ENCODE measurements around the gene IL36B.

Gene IL36B

DNA sequence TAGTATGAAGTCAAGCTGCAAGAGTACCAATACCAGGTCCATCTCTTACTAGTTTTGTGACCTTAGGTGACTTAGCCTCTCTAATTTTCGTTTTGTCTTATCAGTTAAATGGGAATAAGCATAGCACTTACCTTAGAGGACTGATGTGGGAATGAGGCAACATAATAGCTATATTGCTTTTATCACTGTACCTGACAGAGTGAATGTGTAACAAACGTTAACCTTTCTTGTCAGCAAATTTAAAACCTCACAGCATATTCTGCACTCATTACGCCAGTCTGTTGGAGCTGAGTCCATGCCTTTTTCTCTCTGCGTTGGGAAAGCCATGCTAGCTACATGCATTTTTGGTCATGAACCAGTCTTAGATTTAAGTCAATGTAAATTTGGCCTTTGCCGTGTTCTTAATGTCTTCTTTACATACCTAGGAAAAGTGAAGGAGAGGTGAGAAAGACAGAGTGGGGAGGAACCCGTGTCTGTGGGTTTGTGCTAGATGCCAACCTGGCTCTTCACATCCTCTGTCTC lies at the start of gene IL36B:
Gene IL36B (minus strand): TSS at position 472 of the 522 bp plus-strand sequence.
- ATAC-seq = no peak
- TF ChIP-seq OSR1 (CRISPR knock-in tag; IDR thresholded peaks at IDR 0.05) = no peak
- no peak for TF ChIP-seq PATZ1 (CRISPR knock-in tag; IDR thresholded peaks at IDR 0.05; ENCODE audit: borderline replicate concordance)
- TF ChIP-seq ESRRG (CRISPR knock-in tag; IDR thresholded peaks at IDR 0.05) = no peak
- TF ChIP-seq ZC3H10 (CRISPR knock-in tag; IDR thresholded peaks at IDR 0.05) = no peak
- TF ChIP-seq, protein P1, sequence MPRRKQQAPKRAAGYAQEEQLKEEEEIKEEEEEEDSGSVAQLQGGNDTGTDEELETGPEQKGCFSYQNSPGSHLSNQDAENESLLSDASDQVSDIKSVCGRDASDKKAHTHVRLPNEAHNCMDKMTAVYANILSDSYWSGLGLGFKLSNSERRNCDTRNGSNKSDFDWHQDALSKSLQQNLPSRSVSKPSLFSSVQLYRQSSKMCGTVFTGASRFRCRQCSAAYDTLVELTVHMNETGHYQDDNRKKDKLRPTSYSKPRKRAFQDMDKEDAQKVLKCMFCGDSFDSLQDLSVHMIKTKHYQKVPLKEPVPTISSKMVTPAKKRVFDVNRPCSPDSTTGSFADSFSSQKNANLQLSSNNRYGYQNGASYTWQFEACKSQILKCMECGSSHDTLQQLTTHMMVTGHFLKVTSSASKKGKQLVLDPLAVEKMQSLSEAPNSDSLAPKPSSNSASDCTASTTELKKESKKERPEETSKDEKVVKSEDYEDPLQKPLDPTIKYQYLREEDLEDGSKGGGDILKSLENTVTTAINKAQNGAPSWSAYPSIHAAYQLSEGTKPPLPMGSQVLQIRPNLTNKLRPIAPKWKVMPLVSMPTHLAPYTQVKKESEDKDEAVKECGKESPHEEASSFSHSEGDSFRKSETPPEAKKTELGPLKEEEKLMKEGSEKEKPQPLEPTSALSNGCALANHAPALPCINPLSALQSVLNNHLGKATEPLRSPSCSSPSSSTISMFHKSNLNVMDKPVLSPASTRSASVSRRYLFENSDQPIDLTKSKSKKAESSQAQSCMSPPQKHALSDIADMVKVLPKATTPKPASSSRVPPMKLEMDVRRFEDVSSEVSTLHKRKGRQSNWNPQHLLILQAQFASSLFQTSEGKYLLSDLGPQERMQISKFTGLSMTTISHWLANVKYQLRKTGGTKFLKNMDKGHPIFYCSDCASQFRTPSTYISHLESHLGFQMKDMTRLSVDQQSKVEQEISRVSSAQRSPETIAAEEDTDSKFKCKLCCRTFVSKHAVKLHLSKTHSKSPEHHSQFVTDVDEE (CRISPR knock-in tag; IDR thresholded peaks at IDR 0.05) = no peak
- no peak for TF ChIP-seq ZFP3 (CRISPR knock-in tag; IDR thresholded peaks at IDR 0.05)
- no peak for TF ChIP-seq CSDC2 (CRISPR knock-in tag; IDR thresholded peaks at IDR 0.05)
- no peak for TF ChIP-seq SNAI2 (CRISPR knock-in tag; IDR thresholded peaks at IDR 0.05)
- no peak for TF ChIP-seq ZNF70 (CRISPR knock-in tag; IDR thresholded peaks at IDR 0.05)
- TF ChIP-seq PPARA (CRISPR knock-in tag; IDR thresholded peaks at IDR 0.05; ENCODE audit: borderline replicate concordance) = no peak
- no peak for TF ChIP-seq TCF4 (CRISPR knock-in tag; IDR thresholded peaks at IDR 0.05; ENCODE audit: borderline replicate concordance)
- TF ChIP-seq ISL1 (CRISPR knock-in tag; IDR thresholded peaks at IDR 0.05) = no peak
- TF ChIP-seq GLIS3 (CRISPR knock-in tag; IDR thresholded peaks at IDR 0.05) = no peak
- TF ChIP-seq ARNTL (CRISPR knock-in tag; IDR thresholded peaks at IDR 0.05; ENCODE audit: borderline replicate concordance, low read depth) = no peak

DNA sequence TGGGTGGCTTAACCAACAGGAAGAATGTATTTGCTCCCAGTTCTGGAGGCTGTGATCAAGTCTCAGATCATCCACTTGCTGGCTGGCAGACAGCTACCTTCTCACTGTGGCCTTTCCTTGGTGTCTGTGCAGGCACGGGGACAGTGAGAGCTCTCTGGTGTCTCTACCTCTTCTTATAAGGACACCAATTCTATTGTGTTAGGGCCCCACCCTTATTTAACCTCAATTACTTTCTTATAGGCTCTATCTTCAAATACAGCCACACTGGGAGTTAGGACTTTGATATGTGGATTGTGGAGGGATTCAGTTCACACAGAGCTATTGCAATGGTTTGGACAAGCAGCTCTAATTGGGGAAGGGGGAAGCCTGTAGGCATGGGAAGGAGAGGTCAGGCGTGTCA lies 49.5 kb upstream of the IL36B start:
- no peak for ATAC-seq
- TF ChIP-seq ISL1 (CRISPR knock-in tag; IDR thresholded peaks at IDR 0.05) = no peak

GRCh38 chr2:113098532-113098931 lies 45.9 kb upstream of the IL36B start:
- TF ChIP-seq GLIS3 (CRISPR knock-in tag; IDR thresholded peaks at IDR 0.05) (no peak), ISL1 (CRISPR knock-in tag; IDR thresholded peaks at IDR 0.05) (no peak), ZNF8 (CRISPR knock-in tag; IDR thresholded peaks at IDR 0.05) (no peak), PPARA (CRISPR knock-in tag; IDR thresholded peaks at IDR 0.05; ENCODE audit: borderline replicate concordance) (no peak), CREB5 (CRISPR knock-in tag; IDR thresholded peaks at IDR 0.05; ENCODE audit: low read depth) (no peak), ZNF70 (CRISPR knock-in tag; IDR thresholded peaks at IDR 0.05) (no peak), SNAI2 (CRISPR knock-in tag; IDR thresholded peaks at IDR 0.05) (no peak), ZFP3 (CRISPR knock-in tag; IDR thresholded peaks at IDR 0.05) (no peak), PATZ1 (CRISPR knock-in tag; IDR thresholded peaks at IDR 0.05; ENCODE audit: borderline replicate concordance) (no peak)
- TF ChIP-seq, protein P1 (CRISPR knock-in tag; IDR thresholded peaks at IDR 0.05) = no peak
- ATAC-seq = no peak

DNA sequence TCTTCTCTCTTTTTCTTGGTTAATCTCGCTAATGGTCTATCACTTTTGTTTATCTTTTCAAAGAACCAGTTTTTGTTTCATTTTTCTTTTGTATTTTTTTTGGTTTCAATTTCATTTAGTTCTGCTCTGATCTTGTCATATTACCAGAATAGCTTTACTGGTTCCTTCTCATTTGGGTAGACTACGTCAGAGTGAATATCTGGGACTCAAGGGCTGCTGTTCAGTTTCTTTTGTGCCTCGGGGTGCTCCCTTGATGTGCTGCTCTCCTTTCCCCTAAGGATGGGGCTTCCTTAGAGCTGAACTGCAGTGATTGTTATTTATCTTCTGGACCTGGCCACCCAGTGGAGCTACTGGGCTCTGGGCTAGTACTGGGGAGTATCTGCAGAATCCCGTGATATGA lies 45.4 kb upstream of the IL36B start:
- no peak for TF ChIP-seq ZC3H10 (CRISPR knock-in tag; IDR thresholded peaks at IDR 0.05)
- no peak for TF ChIP-seq ZNF70 (CRISPR knock-in tag; IDR thresholded peaks at IDR 0.05)
- no peak for TF ChIP-seq ARNTL (CRISPR knock-in tag; IDR thresholded peaks at IDR 0.05; ENCODE audit: borderline replicate concordance, low read depth)
- TF ChIP-seq CSDC2 (CRISPR knock-in tag; IDR thresholded peaks at IDR 0.05) = no peak
- TF ChIP-seq CREB5 (CRISPR knock-in tag; IDR thresholded peaks at IDR 0.05; ENCODE audit: low read depth) = no peak
- no peak for TF ChIP-seq ZNF565 (CRISPR knock-in tag; conservative IDR thresholded peaks at IDR 0.05; ENCODE audit: low read depth)
- no peak for TF ChIP-seq POU6F1 (CRISPR knock-in tag; IDR thresholded peaks at IDR 0.05; ENCODE audit: borderline replicate concordance, low read depth)
- TF ChIP-seq PATZ1 (CRISPR knock-in tag; IDR thresholded peaks at IDR 0.05; ENCODE audit: borderline replicate concordance) = no peak
- no peak for TF ChIP-seq OSR1 (CRISPR knock-in tag; IDR thresholded peaks at IDR 0.05)
- no peak for ATAC-seq
